Neuron (in vitro differentiated cells): ENCODE results near the gene GPR39.

Source experiments
- H2AFZ ChIP-seq: one replicate; pipeline ENCODE4 v1.6.1; 2013; ENCODE audit warnings: low read depth, mild to moderate bottlenecking, inconsistent platforms, low read length, moderate library complexity
- H3K27me3 ChIP-seq: one replicate; pipeline ENCODE4 v1.6.1; 2013; ENCODE audit warnings: low read length; ENCODE audit not compliant: insufficient read depth
- H3K36me3 ChIP-seq: one replicate; pipeline ENCODE4 v1.6.1; 2013; ENCODE audit warnings: low read length; ENCODE audit not compliant: insufficient read depth
- H3K4me1 ChIP-seq: one replicate; pipeline ENCODE4 v1.6.1; 2013; ENCODE audit warnings: low read length; ENCODE audit not compliant: insufficient read depth
- H3K4me3 ChIP-seq: 2 replicates; pipeline ENCODE4 v1.5.1; 2013; ENCODE audit warnings: mild to moderate bottlenecking, low read length, moderate library complexity
- H3K9me3 ChIP-seq: one replicate; pipeline ENCODE4 v1.6.1; 2013; ENCODE audit warnings: low read length

Gene GPR39

GRCh38 chr2:132641819-132642218, 225.2 kb downstream of the GPR39 start:
- Histone ChIP-seq H2AFZ (no peak overlapping the region), H3K36me3 (no peaks in the 10 kb centered on the region), H3K27me3 (peaks cover 8% of the 10 kb centered on the region), H3K4me3 (no peak overlapping the region), H3K4me1 (peaks cover 23% of the 10 kb centered on the region), H3K9me3 (peaks cover 4% of the 10 kb centered on the region)

- Histone ChIP-seq H3K27me3 (peaks cover 5% of the 10 kb centered on the region), H3K36me3 (no peaks in the 10 kb centered on the region), H3K4me1 (peaks cover 23% of the 10 kb centered on the region), H2AFZ (no peak overlapping the region), H3K4me3 (no peak overlapping the region), H3K9me3 (peaks cover 4% of the 10 kb centered on the region)
These were observed 225.8 kb downstream of the GPR39 start for GRCh38 chr2:132642415-132642814.

GRCh38 chr2:132645176-132645575, 228.6 kb downstream of the GPR39 start:
- Histone ChIP-seq H3K27me3 (no peaks in the 10 kb centered on the region), H3K4me1 (peaks cover 23% of the 10 kb centered on the region), H2AFZ (no peak overlapping the region), H3K9me3 (no peaks in the 10 kb centered on the region), H3K4me3 (no peak overlapping the region), H3K36me3 (no peaks in the 10 kb centered on the region)

GRCh38 chr2:132645722-132646539, 229.3 kb downstream of the GPR39 start:
- H3K4me3 ChIP-seq: no peak overlapping the region

GRCh38 chr2:132646540-132647108, 230.0 kb downstream of the GPR39 start:
- Histone ChIP-seq H3K27me3 (no peaks in the 10 kb centered on the region), H3K4me3 (no peak overlapping the region), H2AFZ (no peak overlapping the region), H3K9me3 (no peaks in the 10 kb centered on the region), H3K4me1 (peaks cover 23% of the 10 kb centered on the region), H3K36me3 (no peaks in the 10 kb centered on the region)

More at GRCh38 chr2:132645722-132646539, 229.3 kb downstream of the GPR39 start:
- Histone ChIP-seq H2AFZ (no peak overlapping the region), H3K36me3 (no peaks in the 10 kb centered on the region), H3K27me3 (no peaks in the 10 kb centered on the region), H3K4me1 (peaks cover 23% of the 10 kb centered on the region), H3K9me3 (no peaks in the 10 kb centered on the region)

- Histone ChIP-seq H3K4me3 (no peak overlapping the region), H3K27me3 (no peaks in the 10 kb centered on the region), H3K9me3 (no peaks in the 10 kb centered on the region), H3K4me1 (peaks cover 14% of the 10 kb centered on the region), H2AFZ (no peak overlapping the region), H3K36me3 (no peaks in the 10 kb centered on the region)
These were observed 234.8 kb downstream of the GPR39 start for GRCh38 chr2:132651115-132652045.

- Histone ChIP-seq H3K27me3 (no peaks in the 10 kb centered on the region), H3K36me3 (no peaks in the 10 kb centered on the region), H3K9me3 (no peaks in the 10 kb centered on the region), H3K4me3 (no peak overlapping the region), H3K4me1 (peaks cover 21% of the 10 kb centered on the region), H2AFZ (no peak overlapping the region)
These were observed 235.9 kb downstream of the GPR39 start for GRCh38 chr2:132652474-132652873.

- H3K27me3 ChIP-seq: no peaks in the 10 kb centered on the region
These were observed 237.7 kb downstream of the GPR39 start for GRCh38 chr2:132654335-132654734.

GRCh38 chr2:132654968-132655367, 238.4 kb downstream of the GPR39 start:
- Histone ChIP-seq H3K4me3 (no peak overlapping the region), H2AFZ (no peak overlapping the region), H3K27me3 (no peaks in the 10 kb centered on the region), H3K4me1 (peaks cover 21% of the 10 kb centered on the region), H3K9me3 (no peaks in the 10 kb centered on the region), H3K36me3 (peaks cover 6% of the 10 kb centered on the region)

More at GRCh38 chr2:132654335-132654734, 237.7 kb downstream of the GPR39 start:
- Histone ChIP-seq H3K4me3 (no peak overlapping the region), H2AFZ (no peak overlapping the region), H3K36me3 (peaks cover 3% of the 10 kb centered on the region), H3K9me3 (no peaks in the 10 kb centered on the region), H3K4me1 (peaks cover 21% of the 10 kb centered on the region)

- no peak overlapping the region for H3K4me3 ChIP-seq
- no peak overlapping the region for H2AFZ ChIP-seq
- H3K27me3 ChIP-seq: no peaks in the 10 kb centered on the region
- peaks cover 21% of the 10 kb centered on the region for H3K4me1 ChIP-seq
- no peaks in the 10 kb centered on the region for H3K9me3 ChIP-seq
- peaks cover 15% of the 10 kb centered on the region for H3K36me3 ChIP-seq
These were observed 239.8 kb downstream of the GPR39 start for GRCh38 chr2:132656266-132656975.

GRCh38 chr2:132659331-132659730, 242.7 kb downstream of the GPR39 start:
- peaks cover 17% of the 10 kb centered on the region for H3K4me1 ChIP-seq
- no peaks in the 10 kb centered on the region for H3K27me3 ChIP-seq
- H3K4me3 ChIP-seq: no peak overlapping the region
- no peak overlapping the region for H2AFZ ChIP-seq
- H3K36me3 ChIP-seq: peaks cover 16% of the 10 kb centered on the region
- no peaks in the 10 kb centered on the region for H3K9me3 ChIP-seq

GRCh38 chr2:132662732-132663131, 246.1 kb downstream of the GPR39 start:
- Histone ChIP-seq H2AFZ (no peak overlapping the region), H3K27me3 (no peaks in the 10 kb centered on the region), H3K4me1 (peaks cover 4% of the 10 kb centered on the region), H3K36me3 (peaks cover 20% of the 10 kb centered on the region), H3K4me3 (no peak overlapping the region), H3K9me3 (no peaks in the 10 kb centered on the region)
